Neural progenitor cell (in vitro differentiated cells): ENCODE measurements around the gene PTPRG.

Experiments used
- EZH2 ChIP-seq: fragments of 200-600 bp; sonication (generic); IDR thresholded peaks from 2 replicates; pipeline ENCODE4 v1.6.1; 2017; ENCODE audit warnings: antibody characterized with exemption, mild to moderate bottlenecking, moderate library complexity
- TF ChIP-seq, protein P1 (sequence below): fragments of 200-600 bp; sonication (generic); IDR thresholded peaks from 2 replicates; pipeline ENCODE4 v1.5.1; 2017; ENCODE audit warnings: antibody characterized with exemption, mild to moderate bottlenecking

DNA sequence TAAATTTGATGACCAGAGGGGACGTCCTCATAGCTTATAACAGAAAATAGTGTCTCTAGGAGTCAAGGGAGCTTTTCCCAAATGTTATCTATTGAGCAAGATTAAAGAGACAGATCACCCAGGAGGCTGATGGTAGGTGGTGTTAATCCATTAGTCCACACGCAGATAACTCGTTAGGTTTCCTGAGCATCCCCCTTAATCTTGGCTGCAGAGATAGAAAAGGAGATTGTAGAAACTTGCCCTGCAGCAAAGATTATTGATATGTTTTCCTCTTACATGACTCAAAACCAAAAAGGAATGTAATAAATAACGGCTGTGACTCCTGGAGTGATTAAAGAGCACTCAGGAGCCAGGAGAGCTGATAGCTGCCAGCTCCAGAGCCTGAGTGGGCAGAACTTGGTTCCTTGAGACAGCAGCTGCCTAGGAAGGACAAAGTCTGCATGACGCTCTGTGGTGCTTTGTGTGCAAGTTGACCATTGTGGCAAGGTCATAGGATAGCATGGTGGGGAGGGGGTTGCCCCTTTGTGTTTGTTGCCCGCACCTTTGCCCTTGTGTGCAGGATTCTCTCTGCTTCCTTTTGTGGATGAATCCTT lies 234.8 kb downstream of the PTPRG start:
- TF ChIP-seq, protein P1, sequence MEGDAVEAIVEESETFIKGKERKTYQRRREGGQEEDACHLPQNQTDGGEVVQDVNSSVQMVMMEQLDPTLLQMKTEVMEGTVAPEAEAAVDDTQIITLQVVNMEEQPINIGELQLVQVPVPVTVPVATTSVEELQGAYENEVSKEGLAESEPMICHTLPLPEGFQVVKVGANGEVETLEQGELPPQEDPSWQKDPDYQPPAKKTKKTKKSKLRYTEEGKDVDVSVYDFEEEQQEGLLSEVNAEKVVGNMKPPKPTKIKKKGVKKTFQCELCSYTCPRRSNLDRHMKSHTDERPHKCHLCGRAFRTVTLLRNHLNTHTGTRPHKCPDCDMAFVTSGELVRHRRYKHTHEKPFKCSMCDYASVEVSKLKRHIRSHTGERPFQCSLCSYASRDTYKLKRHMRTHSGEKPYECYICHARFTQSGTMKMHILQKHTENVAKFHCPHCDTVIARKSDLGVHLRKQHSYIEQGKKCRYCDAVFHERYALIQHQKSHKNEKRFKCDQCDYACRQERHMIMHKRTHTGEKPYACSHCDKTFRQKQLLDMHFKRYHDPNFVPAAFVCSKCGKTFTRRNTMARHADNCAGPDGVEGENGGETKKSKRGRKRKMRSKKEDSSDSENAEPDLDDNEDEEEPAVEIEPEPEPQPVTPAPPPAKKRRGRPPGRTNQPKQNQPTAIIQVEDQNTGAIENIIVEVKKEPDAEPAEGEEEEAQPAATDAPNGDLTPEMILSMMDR: no peak
- TF ChIP-seq EZH2: no peak
